B cell (primary cell): ENCODE results near the gene SMC3.

Source experiments
- CTCF ChIP-seq: fragments of 200-600 bp; IDR thresholded peaks from one replicate; pipeline ENCODE4 v1.8.0; 2022; ENCODE audit warnings: antibody characterized with exemption, mild to moderate bottlenecking
- EZH2 ChIP-seq: IDR thresholded peaks from 2 replicates; pipeline ENCODE4 v1.6.1; 2012; ENCODE audit warnings: borderline replicate concordance, low read depth, mild to moderate bottlenecking, moderate library complexity, low read length; ENCODE audit not compliant: insufficient read depth, poor library complexity, severe bottlenecking

GRCh38 chr10:110609605-110610004 is 42.1 kb downstream of the SMC3 start:
- TF ChIP-seq CTCF: no peak
- TF ChIP-seq EZH2: no peak
